GM23338 (cell line): ENCODE results near the gene CCDC40.

Experiments
- CREB1 ChIP-seq: fragments of 250-450 bp; sonication (Bioruptor Pico); IDR thresholded peaks from 2 replicates; pipeline ENCODE4 v1.5.0; 2020; ENCODE audit warnings: low read depth, mild to moderate bottlenecking, moderate library complexity
- EZH2 ChIP-seq: fragments of 200-600 bp; sonication (generic); IDR thresholded peaks from one replicate; pipeline ENCODE4 v1.8.0; 2017; ENCODE audit warnings: antibody characterized with exemption, mild to moderate bottlenecking, low read depth; ENCODE audit not compliant: unreplicated experiment
- EZH2phosphoT487 ChIP-seq: fragments of 200-600 bp; sonication (generic); IDR thresholded peaks from one replicate; pipeline ENCODE4 v1.8.1; 2018; ENCODE audit warnings: antibody characterized with exemption; ENCODE audit not compliant: unreplicated experiment
- POLR2AphosphoS5 ChIP-seq: IDR thresholded peaks from 2 replicates; pipeline ENCODE4 v1.6.1; 2016; ENCODE audit warnings: antibody characterized with exemption, low read depth
- TF ChIP-seq, protein P1 (sequence below), 2 experiments: fragments of 200-600 bp in 1 of 2; sonication (generic) in 1 of 2; conservative IDR thresholded peaks; 2 replicates each; pipeline versions ENCODE4 v1.5.1 to v1.6.1; 2016 to 2017; ENCODE audit warnings: antibody characterized with exemption in 2 of 2, low read depth in 2 of 2, mild to moderate bottlenecking in 2 of 2, moderate library complexity in 1 of 2

- TF ChIP-seq POLR2AphosphoS5 (no peak), CREB1 (CRISPR knock-in tag) (no peak), EZH2 (no peak), EZH2phosphoT487 (no peak)
- TF ChIP-seq, protein P1, sequence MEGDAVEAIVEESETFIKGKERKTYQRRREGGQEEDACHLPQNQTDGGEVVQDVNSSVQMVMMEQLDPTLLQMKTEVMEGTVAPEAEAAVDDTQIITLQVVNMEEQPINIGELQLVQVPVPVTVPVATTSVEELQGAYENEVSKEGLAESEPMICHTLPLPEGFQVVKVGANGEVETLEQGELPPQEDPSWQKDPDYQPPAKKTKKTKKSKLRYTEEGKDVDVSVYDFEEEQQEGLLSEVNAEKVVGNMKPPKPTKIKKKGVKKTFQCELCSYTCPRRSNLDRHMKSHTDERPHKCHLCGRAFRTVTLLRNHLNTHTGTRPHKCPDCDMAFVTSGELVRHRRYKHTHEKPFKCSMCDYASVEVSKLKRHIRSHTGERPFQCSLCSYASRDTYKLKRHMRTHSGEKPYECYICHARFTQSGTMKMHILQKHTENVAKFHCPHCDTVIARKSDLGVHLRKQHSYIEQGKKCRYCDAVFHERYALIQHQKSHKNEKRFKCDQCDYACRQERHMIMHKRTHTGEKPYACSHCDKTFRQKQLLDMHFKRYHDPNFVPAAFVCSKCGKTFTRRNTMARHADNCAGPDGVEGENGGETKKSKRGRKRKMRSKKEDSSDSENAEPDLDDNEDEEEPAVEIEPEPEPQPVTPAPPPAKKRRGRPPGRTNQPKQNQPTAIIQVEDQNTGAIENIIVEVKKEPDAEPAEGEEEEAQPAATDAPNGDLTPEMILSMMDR (conservative IDR thresholded peaks at IDR 0.05; ENCODE audit: low read depth in 2 of 2), result no peak
These were observed 34.3 kb upstream of the CCDC40 start for GRCh38 chr17:80002070-80002641.
